ENCODE data around the gene ZNRF2.
A peak's percentile ranks its signal among the peaks of the same experiment; 100 is the strongest.
"Not testable (repeated sequence)": the region's sequence is repeated elsewhere in the genome, so short reads cannot be mapped to it uniquely, and the experiment has no call there.

ZNRF2 gene

GRCh38 chr7:30353932-30354607, 69.7 kb downstream of the ZNRF2 start:
- DNase-seq (ENCODE audit: low read depth in 2 of 2) = no peak

- no peak for DNase-seq (ENCODE audit: low read depth in 2 of 2)
These were observed 70.4 kb downstream of the ZNRF2 start for GRCh38 chr7:30354791-30355190.

GRCh38 chr7:30359957-30360356, 75.6 kb downstream of the ZNRF2 start:
- no peak for DNase-seq (ENCODE audit: low read depth in 2 of 2)

- DNase-seq (ENCODE audit: low read depth in 2 of 2) = no peak
These were observed 79.6 kb downstream of the ZNRF2 start for GRCh38 chr7:30363778-30364563.

- DNase-seq (ENCODE audit: low read depth in 2 of 2) = no peak
These were observed 80.4 kb downstream of the ZNRF2 start for GRCh38 chr7:30364773-30365172.

- DNase-seq (ENCODE audit: low read depth in 2 of 2) = peak; percentile 29 to 40
These were observed 81.2 kb downstream of the ZNRF2 start for GRCh38 chr7:30365621-30366020.

GRCh38 chr7:30366606-30367005, 82.2 kb downstream of the ZNRF2 start:
- DNase-seq (ENCODE audit: low read depth in 2 of 2) = no peak

- no peak for DNase-seq (ENCODE audit: low read depth in 2 of 2)
These were observed 83.2 kb downstream of the ZNRF2 start for GRCh38 chr7:30367561-30367960.

GRCh38 chr7:30369879-30370278, 85.5 kb downstream of the ZNRF2 start:
- DNase-seq (ENCODE audit: low read depth in 2 of 2) = no peak

GRCh38 chr7:30371321-30371720, 86.9 kb downstream of the ZNRF2 start:
- DNase-seq (ENCODE audit: low read depth in 2 of 2) = no peak

GRCh38 chr7:30378275-30378674, 93.9 kb downstream of the ZNRF2 start:
- no peak for DNase-seq (ENCODE audit: low read depth in 2 of 2)

GRCh38 chr7:30379131-30379530, 94.7 kb downstream of the ZNRF2 start:
- DNase-seq (ENCODE audit: low read depth in 2 of 2) = peak; percentile 12 to 17

GRCh38 chr7:30379741-30380140, 95.3 kb downstream of the ZNRF2 start:
- no peak for DNase-seq (ENCODE audit: low read depth in 2 of 2)

GRCh38 chr7:30380294-30380693, 95.9 kb downstream of the ZNRF2 start:
- DNase-seq (ENCODE audit: low read depth in 2 of 2) = no peak

- DNase-seq (ENCODE audit: low read depth in 2 of 2) = not testable (repeated sequence)
These were observed 96.4 kb downstream of the ZNRF2 start for GRCh38 chr7:30380824-30381223.

GRCh38 chr7:30382607-30383006, 98.2 kb downstream of the ZNRF2 start:
- no peak for DNase-seq (ENCODE audit: low read depth in 2 of 2)

GRCh38 chr7:30389791-30390190, 105.4 kb downstream of the ZNRF2 start:
- no peak for DNase-seq (ENCODE audit: low read depth in 2 of 2)

GRCh38 chr7:30390736-30391636, 106.6 kb downstream of the ZNRF2 start:
- no peak for DNase-seq (ENCODE audit: low read depth in 2 of 2)

GRCh38 chr7:30391806-30392205, 107.4 kb downstream of the ZNRF2 start:
- DNase-seq (ENCODE audit: low read depth in 2 of 2) = no peak

GRCh38 chr7:30395676-30396075, 111.3 kb downstream of the ZNRF2 start:
- DNase-seq (ENCODE audit: low read depth in 2 of 2) = no peak

- DNase-seq (ENCODE audit: low read depth in 2 of 2) = peak in 1 of 2 experiments; percentile 4
These were observed 112.0 kb downstream of the ZNRF2 start for GRCh38 chr7:30396389-30396788.

GRCh38 chr7:30403477-30403876, 119.1 kb downstream of the ZNRF2 start:
- DNase-seq (ENCODE audit: low read depth in 2 of 2) = no peak

All from fibroblast of skin of left quadriceps (primary cell).